HG03135 (cell line): ENCODE data around the gene CNTN4.
"Not testable (repeated sequence)": the region's sequence is repeated elsewhere in the genome, so short reads cannot be mapped to it uniquely, and the experiment has no call there.

Source experiments
- ATAC-seq: cut with Tn5 transposase; IDR thresholded peaks from one replicate; pipeline ENCODE4 v1.9.1; 2021; ENCODE audit warnings: mild to moderate bottlenecking, moderate library complexity; ENCODE audit not compliant: unreplicated experiment

Gene CNTN4

DNA sequence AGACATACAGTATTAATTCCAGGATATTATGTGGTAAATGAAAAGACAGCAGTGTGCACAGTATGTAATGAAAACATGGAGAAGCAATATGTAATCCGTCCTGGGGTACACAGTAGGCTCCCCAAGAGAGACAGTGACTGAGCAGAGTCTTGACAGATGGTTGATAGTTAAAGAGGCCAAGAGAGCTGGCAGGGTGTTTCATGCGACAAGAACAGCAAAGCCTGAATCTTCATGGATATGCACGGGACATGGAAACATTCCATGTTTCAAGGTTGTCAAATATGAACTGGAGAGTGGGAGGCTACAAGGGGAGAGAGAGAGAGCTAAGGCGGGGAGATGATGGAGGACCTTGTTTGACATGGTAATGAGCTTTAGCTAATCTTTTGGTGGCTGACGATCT is 673.1 kb downstream of the CNTN4 start:
- no peak for ATAC-seq

DNA sequence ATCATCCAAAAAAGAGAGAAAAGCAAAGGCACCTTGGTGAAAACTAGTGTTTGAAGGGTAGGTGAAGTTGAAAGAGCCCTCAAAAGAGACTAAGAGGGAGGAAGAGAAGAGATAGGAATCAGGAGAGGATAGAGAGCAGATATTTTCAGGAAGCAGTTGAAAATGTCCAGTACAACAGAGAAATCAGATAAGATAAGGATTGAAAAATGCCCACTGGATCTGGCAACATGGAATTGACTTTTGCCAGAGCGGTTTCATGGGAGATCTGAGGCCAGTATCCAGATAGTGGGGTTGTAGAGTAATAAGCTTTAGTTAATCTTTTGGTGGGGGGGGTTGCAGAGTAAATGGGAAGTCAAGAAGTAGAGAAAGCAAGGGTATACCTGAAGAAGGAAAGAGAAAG is 674.1 kb downstream of the CNTN4 start:
- no peak for ATAC-seq

DNA sequence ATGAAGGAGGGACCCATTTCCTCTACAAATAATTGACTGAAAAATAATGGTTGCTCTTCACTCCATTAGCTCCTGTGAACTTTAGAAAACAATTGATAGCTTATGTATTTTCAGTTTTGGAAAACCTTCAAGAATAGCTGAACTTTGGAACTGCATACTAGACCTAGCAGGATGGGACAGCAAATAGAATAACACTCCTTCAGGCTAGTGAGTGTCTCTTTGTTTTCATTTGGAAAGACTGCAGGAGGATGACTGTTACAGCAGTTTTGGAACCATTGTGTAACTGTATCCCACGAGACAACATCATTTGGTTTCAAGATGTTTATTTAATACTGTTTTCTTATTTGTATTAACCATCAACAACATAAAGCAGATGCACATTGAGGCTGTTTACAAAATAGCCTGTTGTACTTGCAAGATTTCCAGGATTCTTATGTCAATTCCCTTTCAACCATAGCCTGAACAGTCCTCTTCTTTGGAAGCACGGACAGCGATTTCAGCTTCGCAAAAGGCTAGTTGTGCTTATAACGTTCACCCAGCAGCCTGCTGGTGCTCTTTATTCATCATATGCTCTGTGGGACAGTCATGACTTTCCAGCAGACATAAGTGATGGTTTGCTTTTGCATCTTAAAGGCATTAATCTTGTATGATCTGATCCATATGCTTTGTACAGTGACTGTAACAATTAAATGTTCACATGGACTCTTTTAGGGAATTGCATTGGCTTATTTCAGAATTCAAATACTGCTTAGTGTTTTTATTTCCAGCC is 676.0 kb downstream of the CNTN4 start:
- ATAC-seq: no peak

DNA sequence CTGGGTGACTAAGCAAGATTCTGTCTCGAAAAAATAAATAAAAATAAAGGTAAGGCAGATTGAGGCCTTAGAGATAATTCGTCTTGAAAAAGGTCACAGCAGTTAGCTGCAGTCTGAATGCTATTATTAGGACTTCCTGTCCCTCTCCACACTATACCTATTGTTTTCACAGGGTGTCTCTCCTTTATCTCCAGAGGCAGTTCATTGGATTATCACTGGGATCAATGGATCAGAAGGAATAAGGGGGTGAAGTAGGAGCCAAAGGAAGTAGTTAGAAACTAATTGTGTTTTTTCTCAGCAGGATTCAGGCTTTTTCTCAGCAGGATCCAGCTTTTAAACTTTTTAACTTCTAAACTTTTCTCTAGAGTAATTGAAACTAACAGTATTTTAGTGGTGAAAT is 684.6 kb downstream of the CNTN4 start:
- ATAC-seq: no peak

GRCh38 chr3:2784627-2785026 is 686.0 kb downstream of the CNTN4 start:
- ATAC-seq: no peak

DNA sequence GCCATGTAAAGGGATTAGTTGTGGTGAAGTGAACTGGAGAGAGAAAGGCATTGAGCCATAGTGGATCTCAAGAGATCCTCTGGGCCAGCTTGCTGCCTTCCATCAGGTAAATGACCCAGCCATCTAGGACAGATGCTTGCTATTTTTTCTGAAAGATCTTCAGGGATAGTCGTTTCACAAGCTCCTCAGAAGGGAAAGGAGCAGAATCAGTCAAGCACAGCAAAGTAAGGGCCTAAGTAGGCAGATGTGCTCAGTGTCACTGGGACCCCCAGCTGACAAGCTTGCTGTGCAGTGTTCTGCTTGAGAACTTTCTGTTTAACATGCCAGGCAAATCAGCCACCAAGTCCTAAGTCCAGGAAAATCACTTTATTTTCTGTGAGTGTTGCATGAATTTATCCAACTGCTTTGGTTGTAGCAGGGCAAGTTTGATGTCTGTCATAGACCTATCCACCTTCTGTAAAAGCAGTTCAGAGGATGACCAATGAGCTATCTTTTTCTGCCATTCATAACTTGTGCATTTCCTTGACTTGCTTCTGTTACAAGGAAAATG is 691.7 kb downstream of the CNTN4 start:
- no peak for ATAC-seq

DNA sequence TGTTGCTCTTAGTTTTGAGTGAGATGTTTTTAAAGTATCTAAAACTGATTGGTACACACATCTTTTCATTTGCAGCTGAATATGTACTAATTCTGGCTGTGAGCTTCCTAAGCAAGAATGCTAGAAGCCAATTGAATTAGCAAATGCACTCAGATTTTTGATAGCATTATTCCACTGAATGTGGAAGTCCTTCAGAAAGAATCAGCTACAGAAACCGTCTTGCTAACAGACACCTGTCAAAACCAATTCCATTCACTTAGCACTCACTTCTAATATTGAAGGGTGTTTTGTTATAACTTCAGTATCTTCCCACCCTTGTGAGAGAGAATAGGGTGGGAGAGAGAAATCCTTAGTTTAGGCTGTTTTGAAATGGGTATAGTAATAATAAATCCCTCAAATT is 693.8 kb downstream of the CNTN4 start:
- no peak for ATAC-seq

DNA sequence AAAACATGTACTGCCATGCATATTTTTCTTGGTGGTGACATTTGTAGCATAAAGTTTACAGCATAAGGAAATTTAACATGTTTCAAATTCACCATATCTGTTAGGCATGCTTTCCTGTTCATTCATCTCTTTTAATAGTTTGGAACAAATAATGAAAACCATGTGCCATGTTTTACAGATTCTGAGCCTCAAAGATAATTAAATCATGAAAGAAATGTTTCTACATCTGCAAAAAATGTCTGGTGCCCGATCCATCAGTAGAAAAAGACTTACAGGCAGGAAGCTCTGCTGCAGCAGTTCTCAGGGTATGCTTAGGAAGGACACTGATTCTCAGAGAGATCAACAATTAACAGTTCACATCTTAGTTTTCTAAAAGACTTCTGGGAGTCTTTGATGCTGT is 695.3 kb downstream of the CNTN4 start:
- no peak for ATAC-seq

DNA sequence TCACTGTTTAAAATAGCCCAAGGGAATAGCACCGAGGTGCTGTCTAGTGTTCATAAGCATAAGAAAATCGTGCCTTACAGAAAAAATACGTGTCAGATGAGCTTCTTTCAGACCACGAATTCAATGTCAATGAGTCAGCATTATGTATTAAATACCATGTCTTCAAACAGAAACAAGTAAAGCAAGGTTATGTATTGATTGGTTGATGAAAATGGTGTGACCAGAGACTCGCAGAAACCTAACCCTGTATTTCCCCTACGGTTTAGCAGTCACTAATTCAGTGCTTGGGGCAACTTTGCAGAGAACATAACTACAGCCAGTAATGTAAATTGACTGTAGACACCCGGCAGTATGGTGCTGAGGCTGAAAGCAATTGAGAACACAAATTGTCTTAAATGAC is 703.8 kb downstream of the CNTN4 start:
- ATAC-seq: no peak

DNA sequence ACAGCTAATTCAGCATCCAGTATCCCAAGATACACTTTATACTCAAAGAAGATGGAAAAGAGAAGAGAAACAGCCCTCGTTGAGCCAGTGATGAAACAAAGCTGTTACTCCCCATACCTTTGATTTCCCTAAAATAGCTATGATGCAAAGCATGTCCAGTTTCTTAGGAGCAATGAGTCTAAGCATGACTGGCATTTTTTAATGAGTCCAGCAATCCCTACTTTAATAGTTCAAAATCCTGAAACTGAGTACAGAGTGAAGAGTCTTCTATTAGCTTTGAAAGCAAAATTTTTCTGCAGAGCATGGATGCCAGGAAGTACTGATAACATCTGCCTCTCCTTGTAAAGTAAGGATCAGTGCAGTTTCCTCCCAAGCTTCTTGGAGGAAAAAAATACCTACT is 708.8 kb downstream of the CNTN4 start:
- no peak for ATAC-seq

GRCh38 chr3:2810723-2811122 is 712.1 kb downstream of the CNTN4 start:
- no peak for ATAC-seq

DNA sequence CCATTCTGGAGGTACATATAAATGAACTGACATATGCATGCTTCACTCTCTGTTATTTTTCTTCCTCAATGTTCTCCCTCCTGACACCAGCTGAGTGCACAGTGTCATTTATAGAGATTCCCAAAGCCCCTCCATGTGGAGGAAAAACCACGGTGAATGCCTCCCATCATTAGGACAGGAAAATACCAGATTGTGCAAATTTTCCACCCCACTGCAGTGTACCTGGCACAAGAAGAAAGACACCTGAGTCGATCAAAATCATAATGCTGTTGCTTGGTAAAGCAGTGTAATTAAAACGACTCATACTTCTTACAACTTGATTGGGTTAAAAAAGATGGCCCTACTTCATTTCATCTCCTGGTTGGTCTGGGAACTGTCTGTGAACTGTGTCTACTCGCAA is 720.9 kb downstream of the CNTN4 start:
- ATAC-seq: no peak

DNA sequence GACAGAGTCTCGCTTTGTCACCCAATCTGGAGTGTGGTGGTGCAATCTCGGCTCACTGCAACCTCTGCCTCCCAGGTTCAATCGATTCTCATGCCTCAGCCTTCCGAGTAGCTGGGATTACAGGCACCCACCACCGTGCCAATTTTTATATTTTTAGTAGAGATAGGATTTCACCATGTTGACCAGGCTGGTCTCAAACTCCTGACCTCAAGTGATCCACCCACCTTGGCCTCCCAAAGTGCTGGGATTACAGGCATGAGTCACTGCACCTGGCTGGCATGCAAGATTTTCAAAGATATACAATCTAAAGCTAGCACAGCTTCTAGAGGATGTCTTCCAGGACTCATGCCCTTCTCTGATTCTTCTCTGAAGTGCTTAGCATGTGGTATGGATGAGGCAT is 722.3 kb downstream of the CNTN4 start:
- not testable (repeated sequence) for ATAC-seq

GRCh38 chr3:2822611-2823010 is 723.9 kb downstream of the CNTN4 start:
- ATAC-seq: no peak

DNA sequence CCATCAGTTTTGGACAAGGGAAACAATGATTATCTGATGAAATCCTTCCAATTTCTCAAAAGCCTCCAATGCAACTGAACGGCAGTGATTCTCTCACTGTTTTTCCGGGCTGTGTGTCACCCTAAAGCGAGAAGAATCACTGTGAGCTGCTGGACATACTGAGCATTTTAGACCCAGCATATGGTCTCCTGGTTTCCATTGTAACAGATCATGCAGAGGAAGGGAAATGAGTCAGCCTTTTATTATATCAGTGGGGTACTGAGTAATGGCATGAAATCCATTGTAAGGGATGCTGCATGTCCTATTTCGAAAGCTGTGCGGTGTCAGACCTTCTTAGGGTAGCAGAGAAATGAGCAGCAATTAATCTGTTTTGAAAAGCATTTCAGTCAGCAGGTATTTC is 724.4 kb downstream of the CNTN4 start:
- no peak for ATAC-seq

DNA sequence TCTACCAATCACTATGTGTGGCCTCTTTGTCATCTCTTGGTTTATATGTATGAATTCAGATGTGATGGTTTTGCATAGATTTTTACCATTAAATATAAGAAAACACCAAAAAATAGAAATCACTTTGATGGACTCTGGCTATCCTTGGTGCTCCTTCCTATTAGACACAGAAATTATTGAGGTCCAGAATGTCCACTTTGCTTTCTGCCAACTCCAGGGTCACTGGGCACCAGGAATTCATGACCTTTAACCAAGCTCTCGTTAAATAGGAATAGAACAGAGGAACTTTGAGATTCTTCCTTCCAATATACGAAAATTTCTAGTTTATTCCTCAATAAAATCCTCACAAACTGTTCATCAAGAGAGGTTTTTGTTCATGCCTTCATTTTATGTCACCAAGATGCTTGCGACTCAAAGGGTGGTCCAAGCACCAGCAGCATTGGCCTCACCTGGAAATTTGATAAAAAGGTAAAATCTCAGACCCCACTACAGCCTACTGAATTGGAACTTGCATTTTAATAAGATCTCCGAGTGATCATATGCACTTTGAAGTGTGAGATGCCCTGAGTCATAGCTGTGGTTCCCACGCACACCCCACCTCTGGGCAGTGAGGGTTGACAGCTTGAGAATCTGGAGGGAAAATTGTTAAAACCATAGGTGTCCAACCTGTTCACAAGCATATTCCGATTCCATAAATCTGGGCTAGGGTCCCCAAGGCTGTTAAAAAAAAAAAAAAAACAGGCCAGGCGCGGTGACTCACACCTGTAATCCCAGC is 725.0 kb downstream of the CNTN4 start:
- no peak for ATAC-seq

- no peak for ATAC-seq
These were observed 727.4 kb downstream of the CNTN4 start for GRCh38 chr3:2826036-2826435.

DNA sequence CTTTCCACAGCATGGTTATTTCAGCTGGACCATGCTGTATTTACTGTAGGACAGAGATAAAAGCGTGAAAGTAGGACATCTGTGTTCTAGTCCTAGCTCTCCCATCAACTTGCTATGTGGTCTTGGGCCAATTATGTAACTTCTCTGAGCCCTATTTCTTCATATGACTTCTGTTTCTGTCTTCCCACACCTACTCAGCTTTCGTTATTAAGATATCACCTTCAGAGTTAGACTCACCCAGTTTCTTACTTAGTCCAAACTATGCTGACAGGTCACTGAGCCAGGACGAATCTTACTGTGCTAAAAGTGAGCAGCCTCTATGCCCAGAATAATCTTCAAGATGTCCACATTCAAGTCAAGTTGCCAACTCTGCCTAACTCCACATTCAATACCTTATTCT is 727.8 kb downstream of the CNTN4 start:
- ATAC-seq: no peak

GRCh38 chr3:2837239-2837638 is 738.6 kb downstream of the CNTN4 start:
- ATAC-seq: no peak

- no peak for ATAC-seq
These were observed 739.2 kb downstream of the CNTN4 start for GRCh38 chr3:2837910-2838309.

- no peak for ATAC-seq
These were observed 740.0 kb downstream of the CNTN4 start for GRCh38 chr3:2838546-2839157.

DNA sequence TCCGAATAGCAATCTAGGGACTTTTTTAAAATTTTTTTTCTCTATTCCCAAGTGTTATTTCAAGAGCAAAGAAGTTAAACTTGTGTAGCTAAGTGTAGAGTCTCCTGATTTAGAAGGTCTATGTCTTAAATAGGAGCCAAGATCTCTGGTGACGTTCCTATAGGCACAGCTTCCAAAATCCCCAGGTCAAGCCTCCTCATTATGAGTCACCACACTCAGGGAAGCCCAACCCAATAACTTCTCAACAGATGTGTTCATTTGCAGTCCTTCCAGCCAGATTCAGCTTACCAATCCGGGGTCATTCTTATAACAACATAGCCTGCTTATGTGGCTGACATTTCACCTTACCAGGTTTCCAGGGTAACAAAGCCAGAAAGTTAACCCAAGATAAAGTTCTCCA is 741.2 kb downstream of the CNTN4 start:
- ATAC-seq: no peak
